Raji (cell line): Measurements from ENCODE around the gene PPP1R7.

Experiments
- POLR2A ChIP-seq: IDR thresholded peaks from 2 replicates; pipeline ENCODE4 v1.6.1; 2011; ENCODE audit warnings: low read depth, low read length, control low read depth; ENCODE audit not compliant: insufficient read depth

Gene PPP1R7

GRCh38 chr2:241232736-241233575, 82.7 kb downstream of the PPP1R7 start:
- TF ChIP-seq POLR2A = no peak
